Keratinocyte (primary cell): ENCODE results near the gene SLC23A2. TPM values are rescaled to one million over a fixed set of nuclear protein-coding genes. Genes with fewer than 3 reads are reported as not detected.

Experiments
- DNase-seq: peaks from one replicate; pipeline ENCODE4 v3.0.0-alpha.2; 2011; ENCODE audit warnings: low read depth, missing footprints, low spot score
- FAIRE-seq: peaks from 2 replicates; lab custom pipeline; 2011; peaks lifted over from hg19 to GRCh38; lab: Jason Lieb, UNC
- H2AFZ ChIP-seq: 2 replicates; pipeline ENCODE4 v1.6.0; 2012; ENCODE audit warnings: low read length, control low read depth, inconsistent platforms; ENCODE audit not compliant: control insufficient read depth
- H3K27ac ChIP-seq: 2 replicates; pipeline ENCODE4 v1.5.1; 2011; ENCODE audit warnings: low read length; ENCODE audit not compliant: control insufficient read depth, insufficient read depth
- H3K27me3 ChIP-seq: 3 replicates; pipeline ENCODE4 v1.6.0; 2011; ENCODE audit warnings: low read length; ENCODE audit not compliant: control insufficient read depth, insufficient read depth; ENCODE audit errors: extremely low read depth
- H3K36me3 ChIP-seq, 2 experiments: 2 replicates in 1 of 2; 3 replicates in 1 of 2; pipeline ENCODE4 v1.5.1; 2011; ENCODE audit warnings: low read length in 2 of 2, mild to moderate bottlenecking in 1 of 2; ENCODE audit not compliant: control insufficient read depth in 2 of 2, insufficient read depth in 2 of 2; ENCODE audit errors: extremely low read depth in 1 of 2
- H3K4me1 ChIP-seq: 3 replicates; pipeline ENCODE4 v1.5.1; 2011; ENCODE audit warnings: low read length; ENCODE audit not compliant: control insufficient read depth, insufficient read depth; ENCODE audit errors: extremely low read depth
- H3K4me2 ChIP-seq: 3 replicates; pipeline ENCODE4 v1.6.0; 2011; ENCODE audit warnings: low read depth, low read length; ENCODE audit not compliant: control insufficient read depth, insufficient read depth; ENCODE audit errors: extremely low read depth
- H3K4me3 ChIP-seq, 3 experiments: fragments of 200-600 bp in 1 of 3; sonication (generic) in 1 of 3; 2 replicates in 2 of 3; 3 replicates in 1 of 3; pipeline ENCODE4 v1.5.1; 2011 to 2016; ENCODE audit warnings: low read length in 3 of 3, mild to moderate bottlenecking in 3 of 3, control low read depth in 2 of 3, inconsistent platforms in 1 of 3, low read depth in 1 of 3, mixed read lengths in 1 of 3, mixed run types in 1 of 3, moderate library complexity in 1 of 3; ENCODE audit not compliant: control insufficient read depth in 2 of 3, insufficient read depth in 2 of 3; ENCODE audit errors: extremely low read depth in 1 of 3
- H3K79me2 ChIP-seq: 2 replicates; pipeline ENCODE4 v1.6.0; 2012; ENCODE audit warnings: low read length; ENCODE audit not compliant: control insufficient read depth, insufficient read depth
- H3K9ac ChIP-seq: 3 replicates; pipeline ENCODE4 v1.6.0; 2011; ENCODE audit warnings: low read length; ENCODE audit not compliant: control insufficient read depth, insufficient read depth; ENCODE audit errors: extremely low read depth
- H3K9me1 ChIP-seq: 3 replicates; pipeline ENCODE4 v1.6.0; 2011; ENCODE audit warnings: low read length; ENCODE audit not compliant: control insufficient read depth, insufficient read depth; ENCODE audit errors: extremely low read depth
- H3K9me3 ChIP-seq: 2 replicates; pipeline ENCODE4 v1.5.1; 2012; ENCODE audit warnings: low read depth, low read length; ENCODE audit not compliant: control insufficient read depth
- H4K20me1 ChIP-seq: 3 replicates; pipeline ENCODE4 v1.6.0; 2011; ENCODE audit warnings: low read length; ENCODE audit not compliant: control insufficient read depth, insufficient read depth; ENCODE audit errors: extremely low read depth
- CTCF ChIP-seq, 3 experiments: IDR thresholded peaks in 1 of 3; conservative IDR thresholded peaks in 1 of 3; optimal IDR thresholded peaks in 1 of 3; 2 replicates in 2 of 3; 3 replicates in 1 of 3; pipeline versions ENCODE3 to v1.5.1; 2011; ENCODE audit warnings: low read length in 3 of 3, mild to moderate bottlenecking in 3 of 3, moderate library complexity in 2 of 3, control low read depth in 1 of 3, inconsistent platforms in 1 of 3; ENCODE audit not compliant: insufficient read depth in 2 of 3; ENCODE audit errors: extremely low read depth in 1 of 3
- EZH2 ChIP-seq: IDR thresholded peaks from one replicate; pipeline ENCODE4 v1.6.1; 2012; ENCODE audit warnings: inconsistent platforms, mild to moderate bottlenecking, low read length, moderate library complexity
- dilution Hi-C: fragments of 300-500 bp; cut with MboI; formaldehyde crosslinking; loops from one replicate; pipeline ENCODE4 v1.7.0; 2020; ENCODE audit warnings: low sequenced_read_pairs; ENCODE audit not compliant: extremely low pct_ligation_motif_present
- polyA plus RNA-seq, 5 experiments: library from polyadenylated mRNA; depleted of rRNA in 3 of 5; stranded (reverse) in 3 of 5; stranded (forward) in 1 of 5; unstranded in 1 of 5; fragments of >200 nt; gene quantifications; 1 replicate in 1 of 5; 2 replicates in 3 of 5; 3 replicates in 1 of 5; pipeline versions ENCODE4 v1.2.1 to v1.2.3, GENCODE V29; 2011 to 2012; ENCODE audit warnings: missing spikeins in 2 of 5, low read depth in 1 of 5, low replicate concordance in 1 of 5

SLC23A2 gene
- polyA plus RNA-seq, 1 donor (not counting 4 experiments of a cell fraction or from before 2014, with no cell fraction given): 13.4 TPM

DNA sequence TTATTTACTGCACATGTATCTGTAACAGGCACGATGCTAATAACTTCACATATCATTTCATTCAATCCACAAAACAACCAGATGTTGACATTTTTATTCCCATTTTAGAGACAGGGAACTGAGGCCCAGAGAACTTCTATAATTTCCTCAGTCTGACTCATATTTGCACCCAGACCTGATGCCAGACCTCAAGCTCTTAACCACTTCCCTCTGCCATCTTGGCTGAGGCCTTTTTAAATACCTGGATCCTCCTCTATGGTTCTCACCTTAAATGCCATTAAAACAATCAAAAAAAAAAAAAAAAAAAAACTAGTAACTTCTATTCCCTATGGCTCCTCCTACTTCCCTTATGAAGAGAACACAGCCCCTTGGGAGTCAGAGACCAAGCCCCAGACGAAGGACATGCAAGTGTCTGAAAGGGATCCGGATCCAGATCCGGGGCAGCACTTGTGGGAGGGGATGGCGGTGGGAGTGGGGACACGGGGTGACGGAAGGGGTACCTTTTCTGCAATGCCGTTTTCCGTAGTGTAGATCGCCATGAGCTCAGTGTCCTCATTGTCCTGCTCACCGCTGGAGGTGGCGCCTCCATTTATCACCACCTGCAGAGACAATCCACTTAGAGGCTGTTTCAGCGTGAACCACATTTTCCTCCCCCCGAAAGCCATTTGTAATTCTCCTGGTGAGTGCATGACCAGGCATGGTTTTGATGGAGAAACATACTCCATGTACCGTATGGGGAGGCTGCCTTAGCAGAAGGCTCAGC lies 88.7 kb downstream of the SLC23A2 start:
- H3K9me3 ChIP-seq: no peaks in the 10 kb centered on the region
- TF ChIP-seq EZH2 (no peak), CTCF (optimal IDR thresholded peaks at IDR 0.05 in 1 of 3, IDR thresholded peaks at IDR 0.05 in 1 of 3, conservative IDR thresholded peaks at IDR 0.05 in 1 of 3; ENCODE audit: extremely low read depth in 1 of 3, insufficient read depth in 2 of 3, low read length in 3 of 3) (no peak)
- no peaks in the 10 kb centered on the region for H3K9me1 ChIP-seq
- H4K20me1 ChIP-seq: no peaks in the 10 kb centered on the region
- no peak overlapping the region for H3K4me3 ChIP-seq
- H3K36me3 ChIP-seq: no peaks in the 10 kb centered on the region
- no peak overlapping the region for H3K4me2 ChIP-seq
- no peaks in the 10 kb centered on the region for H3K27me3 ChIP-seq
- FAIRE-seq (no peak), DNase-seq (no peak)
- no peaks in the 10 kb centered on the region for H3K79me2 ChIP-seq
- dilution Hi-C loops: no loop called here
- H2AFZ ChIP-seq: no peak overlapping the region
- H3K4me1 ChIP-seq: no peaks in the 10 kb centered on the region
- no peak overlapping the region for H3K27ac ChIP-seq
- no peak overlapping the region for H3K9ac ChIP-seq

DNA sequence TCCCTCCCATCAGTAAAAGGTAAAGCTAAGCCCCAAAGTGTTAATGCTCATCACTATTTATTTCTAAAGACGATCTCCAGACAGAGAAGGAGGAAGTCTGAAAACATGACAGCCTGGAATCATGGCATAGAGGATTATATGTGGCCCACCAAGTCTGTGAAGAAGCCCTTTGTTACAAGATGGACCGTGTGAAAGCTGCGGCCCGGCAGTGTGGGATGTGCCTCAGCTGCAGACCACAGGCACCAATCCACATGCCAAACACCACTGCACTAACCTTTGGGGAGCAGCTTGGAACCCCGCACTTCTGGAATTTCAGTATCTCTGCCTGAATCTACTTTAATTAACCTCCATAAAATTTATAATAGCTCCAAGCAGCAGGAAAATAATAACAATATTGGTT lies 90.4 kb downstream of the SLC23A2 start:
- H3K36me3 ChIP-seq: peaks cover 0 to 1% of the 10 kb centered on the region in 2 experiments
- no peak overlapping the region for H3K4me2 ChIP-seq
- no peaks in the 10 kb centered on the region for H3K9me3 ChIP-seq
- H3K79me2 ChIP-seq: no peaks in the 10 kb centered on the region
- dilution Hi-C loops: no loop called here
- H3K9me1 ChIP-seq: no peaks in the 10 kb centered on the region
- H4K20me1 ChIP-seq: no peaks in the 10 kb centered on the region
- H3K27ac ChIP-seq: no peak overlapping the region
- DNase-seq (no peak), FAIRE-seq (no peak)
- no peaks in the 10 kb centered on the region for H3K4me1 ChIP-seq
- TF ChIP-seq EZH2 (no peak), CTCF (optimal IDR thresholded peaks at IDR 0.05 in 1 of 3, IDR thresholded peaks at IDR 0.05 in 1 of 3, conservative IDR thresholded peaks at IDR 0.05 in 1 of 3; ENCODE audit: extremely low read depth in 1 of 3, insufficient read depth in 2 of 3, low read length in 3 of 3) (no peak)
- H3K27me3 ChIP-seq: no peaks in the 10 kb centered on the region
- no peak overlapping the region for H2AFZ ChIP-seq
- H3K4me3 ChIP-seq: no peak overlapping the region
- H3K9ac ChIP-seq: no peak overlapping the region
